ENCODE data around the gene TTLL8. TPM values are rescaled to one million over a fixed set of nuclear protein-coding genes. Genes with fewer than 3 reads are reported as not detected.
A peak's percentile ranks its signal among the peaks of the same experiment; 100 is the strongest.

Gene TTLL8
- total RNA-seq, 6 experiments from 2014 or later = not detected

GRCh38 chr22:50046481-50047245 is 11.4 kb downstream of the TTLL8 start:
- WGBS (ENCODE audit: insufficient coverage, low coverage, low lambda C conversion rate, missing lambda C conversion rate) = 77% methylated on average over 3 of the region's 27 CpGs
- ATAC-seq = no peak
- intact Hi-C loops (cut with DNase I) = no loop called here

DNA sequence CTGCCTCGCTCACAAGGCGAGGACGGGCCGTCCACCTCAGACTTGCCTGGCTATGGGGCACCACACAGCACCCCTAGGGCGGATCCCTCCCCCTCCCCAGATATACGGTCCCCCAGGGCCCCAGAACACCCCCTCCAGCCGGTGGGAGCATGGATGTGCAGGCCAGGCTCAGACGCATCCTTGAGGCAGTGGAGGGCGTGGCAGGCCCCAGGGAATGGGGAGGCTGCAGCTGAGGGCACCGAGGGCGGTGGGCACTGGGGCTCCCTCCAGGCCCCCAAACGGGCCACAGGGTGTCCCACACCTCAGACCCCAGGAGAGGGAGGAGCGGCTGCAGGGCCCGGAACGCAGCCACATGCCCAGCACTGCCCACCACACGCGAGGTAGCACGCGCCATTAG is 12.1 kb downstream of the TTLL8 start:
- H3K4me3 ChIP-seq = no peak overlapping the region
- ATAC-seq (no peak), DNase-seq (no peak)
- 45% methylated on average over 5 of the region's 19 CpGs for WGBS (ENCODE audit: insufficient coverage, low coverage, low lambda C conversion rate, missing lambda C conversion rate)
- no peak for TF ChIP-seq POLR2A (IDR thresholded peaks at IDR 0.05)
- TF ChIP-seq, protein P1, sequence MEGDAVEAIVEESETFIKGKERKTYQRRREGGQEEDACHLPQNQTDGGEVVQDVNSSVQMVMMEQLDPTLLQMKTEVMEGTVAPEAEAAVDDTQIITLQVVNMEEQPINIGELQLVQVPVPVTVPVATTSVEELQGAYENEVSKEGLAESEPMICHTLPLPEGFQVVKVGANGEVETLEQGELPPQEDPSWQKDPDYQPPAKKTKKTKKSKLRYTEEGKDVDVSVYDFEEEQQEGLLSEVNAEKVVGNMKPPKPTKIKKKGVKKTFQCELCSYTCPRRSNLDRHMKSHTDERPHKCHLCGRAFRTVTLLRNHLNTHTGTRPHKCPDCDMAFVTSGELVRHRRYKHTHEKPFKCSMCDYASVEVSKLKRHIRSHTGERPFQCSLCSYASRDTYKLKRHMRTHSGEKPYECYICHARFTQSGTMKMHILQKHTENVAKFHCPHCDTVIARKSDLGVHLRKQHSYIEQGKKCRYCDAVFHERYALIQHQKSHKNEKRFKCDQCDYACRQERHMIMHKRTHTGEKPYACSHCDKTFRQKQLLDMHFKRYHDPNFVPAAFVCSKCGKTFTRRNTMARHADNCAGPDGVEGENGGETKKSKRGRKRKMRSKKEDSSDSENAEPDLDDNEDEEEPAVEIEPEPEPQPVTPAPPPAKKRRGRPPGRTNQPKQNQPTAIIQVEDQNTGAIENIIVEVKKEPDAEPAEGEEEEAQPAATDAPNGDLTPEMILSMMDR (IDR thresholded peaks at IDR 0.05) = no peak
- no peaks in the 10 kb centered on the region for H3K4me1 ChIP-seq
- no peaks in the 10 kb centered on the region for H3K36me3 ChIP-seq
- intact Hi-C loops (cut with DNase I) = no loop called here
- H3K27me3 ChIP-seq = no peaks in the 10 kb centered on the region
- H3K9me3 ChIP-seq = no peaks in the 10 kb centered on the region
- H3K27ac ChIP-seq = no peak overlapping the region

More at GRCh38 chr22:50046481-50047245, 11.4 kb downstream of the TTLL8 start:
- Histone ChIP-seq H3K27ac (no peak overlapping the region), H3K4me3 (no peak overlapping the region), H3K9me3 (no peaks in the 10 kb centered on the region), H3K36me3 (no peaks in the 10 kb centered on the region), H3K27me3 (no peaks in the 10 kb centered on the region), H3K4me1 (no peaks in the 10 kb centered on the region)
- TF ChIP-seq, protein P1 (IDR thresholded peaks at IDR 0.05) = no peak
- TF ChIP-seq POLR2A (IDR thresholded peaks at IDR 0.05) = no peak
- DNase-seq = peak in 1 of 3 donors; percentile 14

- TF ChIP-seq, protein P1 (IDR thresholded peaks at IDR 0.05) = no peak
- no peak for TF ChIP-seq POLR2A (IDR thresholded peaks at IDR 0.05)
- 72% methylated on average over 12 of the region's 35 CpGs for WGBS (ENCODE audit: insufficient coverage, low coverage, low lambda C conversion rate, missing lambda C conversion rate)
- no peaks in the 10 kb centered on the region for H3K9me3 ChIP-seq
- no peaks in the 10 kb centered on the region for H3K27me3 ChIP-seq
- intact Hi-C loops (cut with DNase I) = no loop called here
- no peak overlapping the region for H3K27ac ChIP-seq
- no peak for DNase-seq
- no peaks in the 10 kb centered on the region for H3K4me1 ChIP-seq
- no peak overlapping the region for H3K4me3 ChIP-seq
- ATAC-seq = peak in 1 of 4 donors; percentile 8
- no peaks in the 10 kb centered on the region for H3K36me3 ChIP-seq
These were observed 12.7 kb downstream of the TTLL8 start for GRCh38 chr22:50045211-50046018.

GRCh38 chr22:50044485-50045118 is 13.5 kb downstream of the TTLL8 start:
- Histone ChIP-seq H3K36me3 (no peaks in the 10 kb centered on the region), H3K27me3 (no peaks in the 10 kb centered on the region), H3K9me3 (no peaks in the 10 kb centered on the region), H3K4me1 (no peaks in the 10 kb centered on the region), H3K4me3 (no peak overlapping the region), H3K27ac (no peak overlapping the region)
- 54% methylated on average over 14 of the region's 30 CpGs for WGBS (ENCODE audit: insufficient coverage, low coverage, low lambda C conversion rate, missing lambda C conversion rate)
- TF ChIP-seq POLR2A (IDR thresholded peaks at IDR 0.05) = no peak
- TF ChIP-seq, protein P1 (IDR thresholded peaks at IDR 0.05) = no peak
- intact Hi-C loops (cut with DNase I) = no loop called here
- ATAC-seq = no peak
- no peak for DNase-seq
